T-cell (primary cell): ENCODE data around the gene PLXNA2. TPM values are rescaled to one million over a fixed set of nuclear protein-coding genes. Genes with fewer than 3 reads are reported as not detected.

Source experiments
- ATAC-seq, 4 experiments: fragments of 200-7000 bp in 3 of 4; fragments of 150-1000 bp in 1 of 4; cut with Tn5 transposase; replicated peaks in 1 of 4; 1 replicate in 3 of 4; 2 replicates in 1 of 4; pipeline ENCODE4 v1.10.0; 2021; ENCODE audit warnings: moderate library complexity in 3 of 4, mild to moderate bottlenecking in 2 of 4, moderate number of reproducible peaks in 1 of 4
- CTCF ChIA-PET, 2 donors: fragments of 300-600 bp; sonication (Branson Sonifier 250); formaldehyde crosslinking; loops; one replicate each; lab custom pipeline; 2022; ENCODE audit warnings: antibody characterized with exemption in 2 of 2; lab: Charles Lee
- POLR2A ChIA-PET, 2 donors: fragments of 300-600 bp; sonication (Branson Sonifier 250); formaldehyde crosslinking; loops; one replicate each; lab custom pipeline; 2022; ENCODE audit warnings: antibody characterized with exemption in 2 of 2; lab: Charles Lee
- DNase-seq, 35 experiments: peaks; one replicate each; pipeline versions ENCODE4 v3.0.0 to v3.0.0-alpha.2; 2013 to 2023
- H3K27ac ChIP-seq: one replicate; pipeline ENCODE4 v1.5.1; 2013; ENCODE audit warnings: low read length
- H3K27me3 ChIP-seq, 2 experiments: replicated peaks in 1 of 2; 1 replicate in 1 of 2; 2 replicates in 1 of 2; pipeline versions ENCODE4 v1.6.1 to v1.7.0; 2013; ENCODE audit warnings: low read length in 1 of 2, mixed read lengths in 1 of 2; ENCODE audit not compliant: control insufficient read depth in 2 of 2, insufficient read depth in 2 of 2; ENCODE audit errors: extremely low read depth in 1 of 2
- H3K36me3 ChIP-seq, 2 donors: 1 replicate in 1 of 2; 2 replicates in 1 of 2; pipeline versions ENCODE4 v1.6.1 to v1.7.0; 2013; ENCODE audit warnings: low read length in 1 of 2; ENCODE audit not compliant: control insufficient read depth in 2 of 2, insufficient read depth in 1 of 2; ENCODE audit errors: extremely low read depth in 1 of 2
- H3K4me1 ChIP-seq, 2 experiments: 1 replicate in 1 of 2; 2 replicates in 1 of 2; pipeline versions ENCODE4 v1.6.1 to v1.7.0; 2013; ENCODE audit warnings: low read length in 2 of 2, mixed read lengths in 1 of 2; ENCODE audit not compliant: insufficient read depth in 2 of 2, control insufficient read depth in 1 of 2; ENCODE audit errors: extremely low read depth in 1 of 2
- H3K4me3 ChIP-seq, 2 donors: 1 replicate in 1 of 2; 2 replicates in 1 of 2; pipeline versions ENCODE4 v1.5.1 to v1.7.0; 2013; ENCODE audit warnings: mild to moderate bottlenecking in 2 of 2, low read length in 1 of 2, moderate library complexity in 1 of 2; ENCODE audit not compliant: control insufficient read depth in 1 of 2; ENCODE audit errors: extremely low read depth in 1 of 2
- H3K9me3 ChIP-seq: 2 replicates; pipeline ENCODE4 v1.7.0; 2013
- H3K27ac Mint-ChIP-seq, 2 donors: one replicate each; pipeline ENCODE4 v1.8.0; 2020 to 2021; ENCODE audit warnings: mild to moderate bottlenecking in 2 of 2, mixed read lengths in 2 of 2
- H3K27me3 Mint-ChIP-seq, 2 donors: one replicate each; pipeline ENCODE4 v1.8.0; 2021 to 2022; ENCODE audit warnings: mixed read lengths in 2 of 2
- H3K36me3 Mint-ChIP-seq: one replicate; pipeline ENCODE4 v1.8.0; 2021; ENCODE audit warnings: mixed read lengths
- H3K4me1 Mint-ChIP-seq, 3 donors: one replicate each; pipeline ENCODE4 v1.8.0; 2020 to 2022; ENCODE audit warnings: mixed read lengths in 3 of 3, mild to moderate bottlenecking in 1 of 3
- H3K4me3 Mint-ChIP-seq, 3 donors: one replicate each; pipeline ENCODE4 v1.8.0; 2020 to 2022; ENCODE audit warnings: mild to moderate bottlenecking in 3 of 3, mixed read lengths in 3 of 3, moderate library complexity in 3 of 3
- H3K9me3 Mint-ChIP-seq, 3 donors: one replicate each; pipeline ENCODE4 v1.8.0; 2020 to 2022; ENCODE audit warnings: mixed read lengths in 3 of 3
- WGBS: methylation state at CpG from one replicate; pipeline ENCODE4 v1.1.5; 2013; ENCODE audit warnings: missing lambda C conversion rate; ENCODE audit not compliant: insufficient coverage; 5-methylcytosine and 5-hydroxymethylcytosine counted together
- total RNA-seq, 35 experiments: library from RNA in 6 of 35; stranded (reverse) in 6 of 35; fragments of 120-200 nt in 1 of 35; gene quantifications; one replicate each; pipeline versions ENCODE4 v1.2.1 to v1.2.4 and lab custom pipeline; 2013 to 2026

The PLXNA2 gene
- total RNA-seq, 5 donors from 2014 or later (not counting 1 experiment from before 2014, with no cell fraction given), result 1.3 to 2.6 (median 2.2) TPM

- POLR2A ChIA-PET, result interaction anchor here in 1 of 2 donors (0.6 kb wide), 1 partner anchor 241 kb away, joined by 3 read pairs; no protein-coding TSS in a partner anchor
- peak in 3 of 4 experiments; percentile 44 to 60 (median 50) for ATAC-seq
Measured at GRCh38 chr1:208093754-208094719, 150.1 kb downstream of the PLXNA2 start.

DNA sequence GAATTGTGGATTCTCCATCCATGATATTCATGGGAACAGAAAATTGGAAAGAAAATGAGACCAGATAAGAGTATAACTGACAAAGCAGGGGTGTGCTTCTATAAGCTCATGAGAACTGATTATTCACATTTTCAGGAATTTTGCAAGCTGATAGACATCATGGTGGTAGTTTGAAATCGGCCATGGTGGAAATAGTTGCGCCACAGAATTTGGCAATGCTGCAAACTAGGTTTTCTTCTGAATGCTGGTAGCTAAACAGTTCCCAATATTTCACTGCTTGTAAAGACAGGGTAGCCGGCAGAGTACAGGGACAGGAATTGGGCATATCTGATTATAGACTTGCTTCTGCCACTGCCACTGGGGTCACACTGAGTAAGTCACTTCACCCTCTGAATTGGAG, 151.1 kb downstream of the PLXNA2 start:
- H3K36me3 Mint-ChIP-seq, result no peaks in the 10 kb centered on the region
- no peaks in the 10 kb centered on the region for H3K4me1 ChIP-seq
- ChIA-PET CTCF (interaction anchor here (2.0 to 4.4 kb wide), 3 partner anchors 70 to 73 kb away, joined by 5 to 42 read pairs (median 24); no protein-coding TSS in a partner anchor), POLR2A (no interaction called here)
- WGBS, result 90% methylated on average over 2 of the region's 3 CpGs
- no peak overlapping the region for H3K4me3 Mint-ChIP-seq
- H3K4me3 ChIP-seq, result no peak overlapping the region
- no peaks in the 10 kb centered on the region for H3K9me3 Mint-ChIP-seq
- no peak for DNase-seq
- H3K27ac Mint-ChIP-seq, result no peak overlapping the region
- no peak for ATAC-seq
- H3K9me3 ChIP-seq, result no peaks in the 10 kb centered on the region
- H3K27me3 ChIP-seq, result no peaks in the 10 kb centered on the region
- H3K36me3 ChIP-seq, result no peaks in the 10 kb centered on the region
- H3K27ac ChIP-seq, result no peak overlapping the region
- no peaks in the 10 kb centered on the region for H3K27me3 Mint-ChIP-seq
- no peaks in the 10 kb centered on the region for H3K4me1 Mint-ChIP-seq

More at GRCh38 chr1:208093754-208094719, 150.1 kb downstream of the PLXNA2 start:
- no peak overlapping the region for H3K4me3 ChIP-seq
- no peaks in the 10 kb centered on the region for H3K27me3 Mint-ChIP-seq
- H3K9me3 ChIP-seq, result no peaks in the 10 kb centered on the region
- peak in 31 of 35 experiments; percentile 9 to 69 (median 36) for DNase-seq
- no peak overlapping the region for H3K27ac ChIP-seq
- WGBS, result no CpG with 5 or more reads among the region's 4 CpGs
- H3K36me3 Mint-ChIP-seq, result no peaks in the 10 kb centered on the region
- H3K36me3 ChIP-seq, result no peaks in the 10 kb centered on the region
- H3K4me1 Mint-ChIP-seq, result no peaks in the 10 kb centered on the region
- no peak overlapping the region for H3K27ac Mint-ChIP-seq
- no peaks in the 10 kb centered on the region for H3K9me3 Mint-ChIP-seq
- no peaks in the 10 kb centered on the region for H3K4me1 ChIP-seq
- no peak overlapping the region for H3K4me3 Mint-ChIP-seq
- H3K27me3 ChIP-seq, result no peaks in the 10 kb centered on the region
- CTCF ChIA-PET, result interaction anchor here (2.0 to 4.4 kb wide), 3 partner anchors 71 to 74 kb away, joined by 5 to 42 read pairs (median 24); no protein-coding TSS in a partner anchor

- Mint-ChIP-seq H3K27me3 (no peaks in the 10 kb centered on the region), H3K36me3 (no peaks in the 10 kb centered on the region), H3K4me3 (no peak overlapping the region), H3K27ac (no peak overlapping the region), H3K9me3 (no peaks in the 10 kb centered on the region), H3K4me1 (peaks cover 18 to 23% (median 18%) of the 10 kb centered on the region in 3 donors)
- Histone ChIP-seq H3K27me3 (no peaks in the 10 kb centered on the region), H3K9me3 (no peaks in the 10 kb centered on the region), H3K27ac (no peak overlapping the region), H3K4me3 (no peak overlapping the region), H3K36me3 (no peaks in the 10 kb centered on the region), H3K4me1 (peaks cover 0 to 7% of the 10 kb centered on the region in 2 experiments)
- ATAC-seq (no peak), DNase-seq (no peak)
- CTCF ChIA-PET, result interaction anchor here (0.6 to 2.0 kb wide), 5 partner anchors 20 to 392 kb away, joined by 3 to 12 read pairs (median 4); no protein-coding TSS in a partner anchor
- POLR2A ChIA-PET, result no interaction called here
- WGBS, result 93% methylated on average over 3 of the region's 9 CpGs
Measured at GRCh38 chr1:208090388-208091301, 153.5 kb downstream of the PLXNA2 start.

DNA sequence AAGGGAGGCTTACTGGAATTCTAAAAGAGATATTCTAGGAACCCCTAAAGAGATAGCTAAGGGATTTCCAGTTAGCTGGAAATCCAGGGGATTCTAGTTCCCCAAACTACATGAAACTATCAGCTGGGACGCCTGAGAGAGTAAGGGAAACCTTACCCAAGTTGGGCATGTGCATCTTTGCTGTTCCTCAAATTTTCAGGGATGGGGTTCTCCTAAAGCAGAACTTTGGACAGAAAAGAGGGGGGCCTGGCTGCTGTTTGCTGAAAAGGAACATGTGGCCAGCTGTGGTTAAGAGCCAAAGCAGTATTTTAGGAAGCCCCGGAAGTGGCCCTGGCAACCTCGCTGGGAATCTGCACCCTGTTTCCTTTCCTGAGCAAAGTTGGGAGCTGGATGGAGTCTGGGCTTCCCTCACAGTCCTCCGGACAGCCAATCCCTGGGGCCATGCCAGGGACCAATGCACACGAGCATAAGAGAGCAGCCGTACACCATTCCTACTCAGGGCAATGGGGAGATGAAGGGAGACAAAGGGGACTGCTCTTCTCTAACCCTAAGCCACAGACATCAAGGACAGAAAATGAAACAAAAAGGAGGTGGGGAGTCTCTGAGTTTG, 154.3 kb downstream of the PLXNA2 start:
- Mint-ChIP-seq H3K27ac (no peak overlapping the region), H3K9me3 (no peaks in the 10 kb centered on the region), H3K36me3 (no peaks in the 10 kb centered on the region), H3K27me3 (no peaks in the 10 kb centered on the region), H3K4me3 (no peak overlapping the region), H3K4me1 (peaks cover 20 to 25% (median 20%) of the 10 kb centered on the region in 3 donors)
- no peaks in the 10 kb centered on the region for H3K9me3 ChIP-seq
- H3K4me1 ChIP-seq, result peaks cover 0 to 7% of the 10 kb centered on the region in 2 experiments
- H3K4me3 ChIP-seq, result no peak overlapping the region
- no peak overlapping the region for H3K27ac ChIP-seq
- H3K27me3 ChIP-seq, result no peaks in the 10 kb centered on the region
- CTCF ChIA-PET, result interaction anchor here (0.7 to 2.0 kb wide), 3 partner anchors 68 kb away, joined by 3 to 12 read pairs (median 4); no protein-coding TSS in a partner anchor
- DNase-seq (no peak), ATAC-seq (no peak)
- no peaks in the 10 kb centered on the region for H3K36me3 ChIP-seq
- POLR2A ChIA-PET, result no interaction called here
- 100% methylated on average over 1 of the region's 6 CpGs for WGBS

- ChIA-PET POLR2A (no interaction called here), CTCF (interaction anchor here (1.1 to 2.0 kb wide), 3 partner anchors 9 to 68 kb away, joined by 3 to 12 read pairs (median 4); no protein-coding TSS in a partner anchor)
- no peak overlapping the region for H3K27ac Mint-ChIP-seq
- Histone ChIP-seq H3K27me3 (no peaks in the 10 kb centered on the region), H3K9me3 (no peaks in the 10 kb centered on the region), H3K4me1 (peaks cover 0 to 7% of the 10 kb centered on the region in 2 experiments), H3K4me3 (no peak overlapping the region), H3K27ac (no peak overlapping the region), H3K36me3 (no peaks in the 10 kb centered on the region)
- H3K27me3 Mint-ChIP-seq, result no peaks in the 10 kb centered on the region
- H3K36me3 Mint-ChIP-seq, result no peaks in the 10 kb centered on the region
- H3K4me1 Mint-ChIP-seq, result peaks cover 20 to 25% (median 20%) of the 10 kb centered on the region in 3 donors
- WGBS, result no CpG with 5 or more reads among the region's 1 CpG
- H3K9me3 Mint-ChIP-seq, result no peaks in the 10 kb centered on the region
- ATAC-seq, result no peak
- H3K4me3 Mint-ChIP-seq, result no peak overlapping the region
- no peak for DNase-seq
Measured at GRCh38 chr1:208089149-208089548, 155.0 kb downstream of the PLXNA2 start.
